Activated CD8-positive, alpha-beta memory T cell treated with anti-CD3 and anti-CD28 coated beads, Interleukin-2, amount 50 U/mL, for 1 hour (primary cell): ENCODE data around the gene CPLX1.

Experiments used
- DNase-seq: peaks from one replicate; pipeline ENCODE4 v3.0.0-alpha.2; 2020; ENCODE audit errors: extremely low read depth

The CPLX1 gene

GRCh38 chr4:855880-856224 lies 29.9 kb upstream of the CPLX1 start:
- DNase-seq = no peak

- DNase-seq = no peak
Observed at GRCh38 chr4:854356-854755, 28.4 kb upstream of the CPLX1 start.

GRCh38 chr4:853416-853781 lies 27.5 kb upstream of the CPLX1 start:
- no peak for DNase-seq

- no peak for DNase-seq
Observed at GRCh38 chr4:851701-852430, 25.9 kb upstream of the CPLX1 start.

GRCh38 chr4:850323-850945 lies 24.5 kb upstream of the CPLX1 start:
- no peak for DNase-seq

GRCh38 chr4:849478-850175 lies 23.7 kb upstream of the CPLX1 start:
- DNase-seq = no peak

- DNase-seq = no peak
Observed at GRCh38 chr4:848803-849477, 23.0 kb upstream of the CPLX1 start.

- DNase-seq = no peak
Observed at GRCh38 chr4:848307-848691, 22.4 kb upstream of the CPLX1 start.

- DNase-seq = no peak
Observed at GRCh38 chr4:845836-846251, 19.9 kb upstream of the CPLX1 start.

- no peak for DNase-seq
Observed at GRCh38 chr4:845233-845835, 19.4 kb upstream of the CPLX1 start.

GRCh38 chr4:844752-845232 lies 18.9 kb upstream of the CPLX1 start:
- DNase-seq = no peak

- DNase-seq = no peak
Observed at GRCh38 chr4:839675-840443, 13.9 kb upstream of the CPLX1 start.

GRCh38 chr4:837772-838171 lies 11.8 kb upstream of the CPLX1 start:
- no peak for DNase-seq

- no peak for DNase-seq
Observed at GRCh38 chr4:836750-837301, 10.9 kb upstream of the CPLX1 start.

- DNase-seq = no peak
Observed at GRCh38 chr4:836003-836511, 10.1 kb upstream of the CPLX1 start.

GRCh38 chr4:835148-836002 lies 9.4 kb upstream of the CPLX1 start:
- no peak for DNase-seq

GRCh38 chr4:834368-835147 lies 8.6 kb upstream of the CPLX1 start:
- no peak for DNase-seq

- DNase-seq = no peak
Observed at GRCh38 chr4:833731-834367, 7.9 kb upstream of the CPLX1 start.

- no peak for DNase-seq
Observed at GRCh38 chr4:833156-833555, 7.2 kb upstream of the CPLX1 start.
